ENCODE results near the gene CAMK2B. TPM values are rescaled to one million over a fixed set of nuclear protein-coding genes. Genes with fewer than 3 reads are reported as not detected.

CAMK2B gene
- total and polyA plus RNA-seq, 12 donors: 30.8 to 152 (median 113) TPM

DNA sequence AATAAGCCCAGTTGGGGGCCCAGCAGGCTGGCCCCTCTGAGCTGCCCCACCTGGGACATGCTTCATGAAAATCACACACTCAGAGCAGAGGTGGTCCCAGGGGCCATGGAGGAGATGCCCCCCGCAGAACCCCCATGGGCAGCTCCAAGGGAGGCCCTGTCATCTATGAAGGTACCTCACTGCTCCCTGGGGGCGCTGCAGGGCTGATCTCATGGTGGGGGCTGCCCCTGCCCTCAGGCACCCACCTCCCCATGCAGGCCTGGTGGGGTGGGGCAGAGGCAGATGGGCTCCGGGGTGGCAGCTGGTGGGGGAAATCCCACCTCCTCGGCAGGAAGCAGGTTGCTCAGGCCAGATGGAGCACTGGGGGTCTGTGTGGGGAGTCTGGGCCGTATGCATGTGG lies 64.2 kb downstream of the CAMK2B start:
- intact Hi-C loops (cut with DNase I): no loop called here
- WGBS, 2 donors: 84 to 88% methylated on average over 5 of the region's 5 CpGs
- DNase-seq: no peak
- Histone ChIP-seq H3K4me1 (peaks cover 36 to 93% (median 82%) of the 10 kb centered on the region in 9 donors), H3K4me3 (no peak overlapping the region), H3K27me3 (no peaks in the 10 kb centered on the region), H3K9me3 (no peaks in the 10 kb centered on the region), H3K27ac (peak overlapping the region in 1 of 10 donors; percentile 50), H3K36me3 (no peaks in the 10 kb centered on the region)
- TF ChIP-seq, protein P1, sequence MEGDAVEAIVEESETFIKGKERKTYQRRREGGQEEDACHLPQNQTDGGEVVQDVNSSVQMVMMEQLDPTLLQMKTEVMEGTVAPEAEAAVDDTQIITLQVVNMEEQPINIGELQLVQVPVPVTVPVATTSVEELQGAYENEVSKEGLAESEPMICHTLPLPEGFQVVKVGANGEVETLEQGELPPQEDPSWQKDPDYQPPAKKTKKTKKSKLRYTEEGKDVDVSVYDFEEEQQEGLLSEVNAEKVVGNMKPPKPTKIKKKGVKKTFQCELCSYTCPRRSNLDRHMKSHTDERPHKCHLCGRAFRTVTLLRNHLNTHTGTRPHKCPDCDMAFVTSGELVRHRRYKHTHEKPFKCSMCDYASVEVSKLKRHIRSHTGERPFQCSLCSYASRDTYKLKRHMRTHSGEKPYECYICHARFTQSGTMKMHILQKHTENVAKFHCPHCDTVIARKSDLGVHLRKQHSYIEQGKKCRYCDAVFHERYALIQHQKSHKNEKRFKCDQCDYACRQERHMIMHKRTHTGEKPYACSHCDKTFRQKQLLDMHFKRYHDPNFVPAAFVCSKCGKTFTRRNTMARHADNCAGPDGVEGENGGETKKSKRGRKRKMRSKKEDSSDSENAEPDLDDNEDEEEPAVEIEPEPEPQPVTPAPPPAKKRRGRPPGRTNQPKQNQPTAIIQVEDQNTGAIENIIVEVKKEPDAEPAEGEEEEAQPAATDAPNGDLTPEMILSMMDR (IDR thresholded peaks at IDR 0.05): no peak
- no peak for ATAC-seq

DNA sequence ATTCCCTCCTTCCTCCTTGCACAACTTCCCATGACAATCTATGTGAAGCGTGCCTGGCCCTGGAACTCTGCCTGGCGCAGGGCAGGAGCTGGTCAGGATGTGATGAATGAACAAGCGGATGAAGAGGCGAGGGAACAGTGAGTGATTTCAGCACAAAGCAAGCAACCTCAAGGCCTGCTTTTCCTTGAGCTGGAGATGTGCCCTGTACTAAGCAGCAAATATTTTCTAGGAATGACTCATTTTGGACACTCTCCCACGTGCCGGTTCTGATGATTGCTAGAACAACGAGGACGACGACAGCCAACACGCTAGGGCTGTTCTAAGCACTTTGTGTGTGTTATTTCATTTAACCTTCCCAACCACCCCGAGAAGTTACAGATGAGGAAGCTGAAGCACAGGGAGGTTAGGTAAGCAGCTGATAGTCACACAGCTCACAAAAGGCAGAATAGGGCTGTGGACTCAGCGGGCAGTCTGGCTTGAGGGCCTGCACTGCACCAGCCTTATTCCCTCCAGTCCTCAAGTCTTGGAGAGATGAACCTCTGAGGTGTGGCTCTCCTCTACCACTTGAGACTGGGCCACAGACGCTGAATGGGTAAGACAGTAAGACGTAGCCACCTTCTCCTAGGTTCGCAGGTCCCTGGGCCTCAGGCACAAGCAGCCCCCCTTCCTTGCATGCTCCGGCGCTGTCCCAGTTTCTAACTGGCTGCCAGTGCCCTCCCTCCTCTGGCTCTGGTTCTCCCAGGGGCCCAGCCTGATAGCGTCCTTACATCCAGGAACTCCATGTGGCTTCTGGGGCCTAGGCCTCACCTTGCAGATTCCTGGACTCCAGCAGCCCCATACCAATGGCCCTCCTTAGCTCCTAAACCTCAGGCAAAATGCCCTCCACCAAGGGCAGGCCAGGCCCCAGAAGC lies 65.6 kb downstream of the CAMK2B start:
- peak overlapping the region; percentile 55 to 98 (median 88) for H3K27ac ChIP-seq
- no peaks in the 10 kb centered on the region for H3K27me3 ChIP-seq
- 46 to 48% methylated on average over 18 of the region's 18 CpGs for WGBS, 2 donors
- intact Hi-C loops (cut with DNase I): loop anchor here in 3 of 10 donors (5.0 kb wide), 2 partner anchors 32 to 62 kb away; no protein-coding TSS in a partner anchor
- ATAC-seq (peak in 5 of 8 donors; percentile 13 to 44 (median 17)), DNase-seq (peak; percentile 42 to 48)
- H3K4me3 ChIP-seq: no peak overlapping the region
- peaks cover 36 to 99% (median 88%) of the 10 kb centered on the region in 9 donors for H3K4me1 ChIP-seq
- TF ChIP-seq, protein P1 (IDR thresholded peaks at IDR 0.05): no peak
- no peaks in the 10 kb centered on the region for H3K9me3 ChIP-seq
- H3K36me3 ChIP-seq: no peaks in the 10 kb centered on the region

GRCh38 chr7:44258865-44259546 lies 66.4 kb downstream of the CAMK2B start:
- no peaks in the 10 kb centered on the region for H3K27me3 ChIP-seq
- TF ChIP-seq, protein P1 (IDR thresholded peaks at IDR 0.05): no peak
- no peak overlapping the region for H3K4me3 ChIP-seq
- no peaks in the 10 kb centered on the region for H3K36me3 ChIP-seq
- H3K27ac ChIP-seq: peak overlapping the region; percentile 55 to 98 (median 88)
- intact Hi-C loops (cut with DNase I): loop anchor here in 3 of 10 donors (5.0 kb wide), 2 partner anchors 33 to 63 kb away; no protein-coding TSS in a partner anchor
- DNase-seq: no peak
- ATAC-seq: peak in 6 of 8 donors; percentile 12 to 33 (median 16)
- no peaks in the 10 kb centered on the region for H3K9me3 ChIP-seq
- peaks cover 36 to 91% (median 80%) of the 10 kb centered on the region in 9 donors for H3K4me1 ChIP-seq
- 64 to 73% methylated on average over 14 of the region's 14 CpGs for WGBS, 2 donors

GRCh38 chr7:44258423-44258760 lies 67.0 kb downstream of the CAMK2B start:
- H3K27ac ChIP-seq: peak overlapping the region; percentile 55 to 98 (median 88)
- intact Hi-C loops (cut with DNase I): loop anchor here in 3 of 10 donors (5.0 kb wide), 2 partner anchors 34 to 64 kb away; no protein-coding TSS in a partner anchor
- H3K9me3 ChIP-seq: no peaks in the 10 kb centered on the region
- peaks cover 36 to 85% (median 74%) of the 10 kb centered on the region in 9 donors for H3K4me1 ChIP-seq
- H3K36me3 ChIP-seq: no peaks in the 10 kb centered on the region
- peak in 1 of 8 donors; percentile 1 for ATAC-seq
- H3K4me3 ChIP-seq: no peak overlapping the region
- TF ChIP-seq, protein P1 (IDR thresholded peaks at IDR 0.05): no peak
- DNase-seq: no peak
- no peaks in the 10 kb centered on the region for H3K27me3 ChIP-seq
- 49 to 54% methylated on average over 4 of the region's 4 CpGs for WGBS, 2 donors

All from heart right ventricle (tissue), 16 donors.